Transverse colon (tissue), 4 donors: Measurements from ENCODE around the gene NDUFC2. TPM values are rescaled to one million over a fixed set of nuclear protein-coding genes. Genes with fewer than 3 reads are reported as not detected.

Experiments used
- DNase-seq: peaks from one replicate; pipeline ENCODE4 v3.0.0-alpha.2; 2019
- H3K27ac ChIP-seq, 4 donors: fragments of 200-600 bp; sonication (generic); 2 replicates each; pipeline ENCODE4 v1.5.1; 2016 to 2018; ENCODE audit warnings: inconsistent platforms in 4 of 4
- H3K27me3 ChIP-seq: fragments of 200-600 bp; sonication (generic); 2 replicates; pipeline ENCODE4 v1.5.1; 2017; ENCODE audit warnings: inconsistent platforms
- H3K36me3 ChIP-seq, 4 donors: fragments of 200-600 bp; sonication (generic); 2 replicates each; pipeline ENCODE4 v1.5.1; 2017 to 2019; ENCODE audit warnings: inconsistent platforms in 4 of 4
- H3K4me1 ChIP-seq, 4 donors: fragments of 200-600 bp; sonication (generic); 2 replicates each; pipeline ENCODE4 v1.5.1; 2017 to 2020; ENCODE audit warnings: inconsistent platforms in 4 of 4
- H3K4me3 ChIP-seq, 4 donors: fragments of 200-600 bp; sonication (generic); 1 replicate in 1 of 4; 2 replicates in 3 of 4; pipeline versions ENCODE4 v1.5.1 to v1.6.1; 2017 to 2019; ENCODE audit warnings: inconsistent platforms in 4 of 4
- H3K9me3 ChIP-seq, 2 donors: fragments of 200-600 bp; sonication (generic); 2 replicates each; pipeline ENCODE4 v1.5.1; 2017 to 2019; ENCODE audit warnings: inconsistent platforms in 2 of 2
- CTCF ChIP-seq, 5 experiments: fragments of 200-600 bp in 3 of 5; fragments of 450-650 bp in 2 of 5; sonication (generic) in 3 of 5; IDR thresholded peaks; 1 replicate in 2 of 5; 2 replicates in 3 of 5; pipeline ENCODE4 v1.5.1; 2016 to 2017; ENCODE audit warnings: antibody characterized with exemption in 5 of 5, inconsistent platforms in 3 of 5, mild to moderate bottlenecking in 2 of 5, moderate library complexity in 1 of 5
- EP300 ChIP-seq: sonication (generic); formaldehyde crosslinking; IDR thresholded peaks from one replicate; pipeline ENCODE4 v1.6.1; 2017; ENCODE audit warnings: antibody characterized with exemption, low read depth
- POLR2A ChIP-seq: fragments of 450-650 bp; IDR thresholded peaks from one replicate; pipeline ENCODE4 v1.6.1; 2016; ENCODE audit warnings: antibody characterized with exemption, mild to moderate bottlenecking, moderate library complexity
- POLR2AphosphoS5 ChIP-seq, 3 donors: sonication (generic); formaldehyde crosslinking; IDR thresholded peaks; one replicate each; pipeline ENCODE4 v1.6.1; 2016; ENCODE audit warnings: antibody characterized with exemption in 3 of 3
- WGBS, 2 donors: methylation state at CpG; one replicate each; pipeline ENCODE4 v1.1.5; 2018; ENCODE audit warnings: low coverage in 1 of 2; 5-methylcytosine and 5-hydroxymethylcytosine counted together
- in situ Hi-C, 4 donors: fragments of 200-750 bp; cut with MboI; loops; one replicate each; pipeline versions ENCODE4 v1.15.0 to v1.15.1; 2017; ENCODE audit warnings: low sequenced_read_pairs in 3 of 4, low pct_ligation_motif_present in 1 of 4, low pct_unique_long_range_greater_than_20kb in 1 of 4
- intact Hi-C: fragments of 100-400 bp; cut with DNase I; formaldehyde crosslinking; loops from one replicate; pipeline ENCODE4 v1.15.1; 2023; ENCODE audit warnings: low total_unique reads
- total RNA-seq, 4 donors: library from RNA; depleted of rRNA; stranded (reverse); fragments of >200 nt; gene quantifications; one replicate each; pipeline ENCODE4 v1.1.0, GENCODE V29; 2016

The NDUFC2 gene
- 100 to 1,000 TPM in 2 of 4 donors, 10 to 100 TPM in 1, 1 to 10 TPM in 1; 6.0 to 123 (median 68.4) TPM for total RNA-seq

- H3K4me3 ChIP-seq, result peak within 1 kb of the TSS; percentile 47 to 93 (median 78)
- in situ Hi-C loops (no loop called here), intact Hi-C loops (no loop called here)
- peak; percentile 83 for DNase-seq
- H3K27ac ChIP-seq, result peak within 1 kb of the TSS; percentile 77 to 92 (median 85)
- H3K27me3 ChIP-seq, result no peaks in the 10 kb centered on the region
- H3K36me3 ChIP-seq, result no peaks in the 10 kb centered on the region
- TF ChIP-seq EP300 (no peak), POLR2A (peak; percentile 71), CTCF (IDR thresholded peaks at IDR 0.05) (no peak), POLR2AphosphoS5 (IDR thresholded peaks at IDR 0.05) (peak; percentile 73 to 87 (median 82))
- peaks cover 15 to 48% (median 23%) of the 10 kb centered on the region in 4 donors for H3K4me1 ChIP-seq
- 0% methylated on average over 1 to 56 of the region's 68 CpGs for WGBS, 2 donors
- no peaks in the 10 kb centered on the region for H3K9me3 ChIP-seq
These were observed at the start of gene NDUFC2 for GRCh38 chr11:78079232-78080083. TSS of gene NDUFC2 (minus strand) at chr11:78079862. CDS start at chr11:78079744, 118 bp downstream.

- H3K27me3 ChIP-seq, result no peaks in the 10 kb centered on the region
- no peaks in the 10 kb centered on the region for H3K4me1 ChIP-seq
- H3K9me3 ChIP-seq, result no peaks in the 10 kb centered on the region
- peaks cover 0 to 5% (median 0%) of the 10 kb centered on the region in 4 donors for H3K36me3 ChIP-seq
- 100% methylated on average over 2 to 3 of the region's 3 CpGs for WGBS, 2 donors
- H3K27ac ChIP-seq, result no peak overlapping the region
- H3K4me3 ChIP-seq, result no peak overlapping the region
- no peak for TF ChIP-seq EP300
- TF ChIP-seq POLR2A, result no peak
- TF ChIP-seq POLR2AphosphoS5 (IDR thresholded peaks at IDR 0.05), result no peak
- in situ Hi-C loops (loop anchor here in 2 of 4 donors (25.0 kb wide), 1 partner anchor 435 kb away; the partner anchor contains the start of gene NARS2 (in 2 of the 2)), intact Hi-C loops (no loop called here)
- DNase-seq, result no peak
These were observed 47.7 kb upstream of the NDUFC2 start for GRCh38 chr11:78127403-78127802.

GRCh38 chr11:78112582-78113275 is 33.1 kb upstream of the NDUFC2 start:
- intact Hi-C loops (no loop called here), in situ Hi-C loops (no loop called here)
- TF ChIP-seq POLR2AphosphoS5 (IDR thresholded peaks at IDR 0.05), result no peak
- TF ChIP-seq EP300, result no peak
- no peak for TF ChIP-seq POLR2A
- no peak for TF ChIP-seq CTCF (IDR thresholded peaks at IDR 0.05)
- no peaks in the 10 kb centered on the region for H3K4me1 ChIP-seq
- WGBS, 2 donors, result 75 to 89% methylated on average over 6 of the region's 6 CpGs
- H3K4me3 ChIP-seq, result no peak overlapping the region
- peaks cover 0 to 4% (median 0%) of the 10 kb centered on the region in 4 donors for H3K36me3 ChIP-seq
- no peaks in the 10 kb centered on the region for H3K27me3 ChIP-seq
- no peaks in the 10 kb centered on the region for H3K9me3 ChIP-seq
- no peak overlapping the region for H3K27ac ChIP-seq
- no peak for DNase-seq

GRCh38 chr11:78111298-78111697 is 31.6 kb upstream of the NDUFC2 start:
- H3K27me3 ChIP-seq, result no peaks in the 10 kb centered on the region
- in situ Hi-C loops (no loop called here), intact Hi-C loops (no loop called here)
- no peak for DNase-seq
- H3K4me1 ChIP-seq, result no peaks in the 10 kb centered on the region
- H3K4me3 ChIP-seq, result no peak overlapping the region
- H3K36me3 ChIP-seq, result peaks cover 0 to 4% (median 0%) of the 10 kb centered on the region in 4 donors
- no peak overlapping the region for H3K27ac ChIP-seq
- no peak for TF ChIP-seq POLR2A
- TF ChIP-seq CTCF (IDR thresholded peaks at IDR 0.05), result no peak
- TF ChIP-seq POLR2AphosphoS5 (IDR thresholded peaks at IDR 0.05), result no peak
- no peak for TF ChIP-seq EP300
- no peaks in the 10 kb centered on the region for H3K9me3 ChIP-seq
- WGBS, 2 donors, result 70 to 93% methylated on average over 2 of the region's 2 CpGs
